Liver (tissue), 9 donors: ENCODE data around the gene MAPK1. TPM values are rescaled to one million over a fixed set of nuclear protein-coding genes. Genes with fewer than 3 reads are reported as not detected.

ENCODE experiments used
- DNase-seq: peaks from one replicate; pipeline ENCODE4 v3.0.0-alpha.2; 2017; ENCODE audit warnings: low spot score
- H3K27ac ChIP-seq, 2 donors: one replicate each; pipeline ENCODE4 v1.7.0; 2013; ENCODE audit warnings: inconsistent platforms in 2 of 2, low read length in 2 of 2, control low read depth in 1 of 2, low read depth in 1 of 2, mild to moderate bottlenecking in 1 of 2
- H3K27me3 ChIP-seq, 4 donors: one replicate each; pipeline versions ENCODE4 v1.6.1 to v1.7.0; 2013; ENCODE audit warnings: low read length in 3 of 4, inconsistent platforms in 1 of 4, mild to moderate bottlenecking in 1 of 4, moderate library complexity in 1 of 4; ENCODE audit not compliant: control insufficient read depth in 4 of 4, insufficient read depth in 4 of 4
- H3K36me3 ChIP-seq, 4 donors: one replicate each; pipeline versions ENCODE4 v1.6.1 to v1.7.0; 2013; ENCODE audit warnings: low read length in 3 of 4, mild to moderate bottlenecking in 3 of 4, low read depth in 1 of 4, moderate library complexity in 1 of 4; ENCODE audit not compliant: control insufficient read depth in 4 of 4, insufficient read depth in 3 of 4
- H3K4me1 ChIP-seq, 4 donors: one replicate each; pipeline versions ENCODE4 v1.6.1 to v1.7.0; 2013; ENCODE audit warnings: low read length in 3 of 4, mild to moderate bottlenecking in 3 of 4, moderate library complexity in 1 of 4; ENCODE audit not compliant: control insufficient read depth in 4 of 4, insufficient read depth in 4 of 4
- H3K4me3 ChIP-seq, 3 donors: one replicate each; pipeline versions ENCODE4 v1.6.1 to v1.7.0; 2013; ENCODE audit warnings: low read length in 3 of 3, control low read depth in 1 of 3, low read depth in 1 of 3, mild to moderate bottlenecking in 1 of 3
- H3K9ac ChIP-seq, 2 donors: one replicate each; pipeline ENCODE4 v1.7.0; 2013; ENCODE audit warnings: low read length in 2 of 2, mild to moderate bottlenecking in 2 of 2, moderate library complexity in 2 of 2, control low read depth in 1 of 2, low read depth in 1 of 2
- H3K9me3 ChIP-seq, 4 donors: one replicate each; pipeline versions ENCODE4 v1.6.1 to v1.7.0; 2013; ENCODE audit warnings: low read length in 3 of 4; ENCODE audit not compliant: control insufficient read depth in 4 of 4
- CTCF ChIP-seq: fragments of 150-350 bp; IDR thresholded peaks from 2 replicates; pipeline ENCODE4 v1.5.1; 2017; ENCODE audit warnings: improper control_type of control experiment, low read depth, low read length; ENCODE audit not compliant: missing input control
- EGR1 ChIP-seq, 2 donors: IDR thresholded peaks; 2 replicates each; pipeline ENCODE4 v1.6.1; 2016 to 2018; ENCODE audit warnings: antibody characterized with exemption in 2 of 2, low read depth in 2 of 2
- FOXA1 ChIP-seq: IDR thresholded peaks from 2 replicates; pipeline ENCODE4 v1.6.1; 2016; ENCODE audit warnings: antibody characterized with exemption
- FOXA2 ChIP-seq: IDR thresholded peaks from 2 replicates; pipeline ENCODE4 v1.6.1; 2016; ENCODE audit warnings: antibody characterized with exemption
- GABPA ChIP-seq, 2 donors: IDR thresholded peaks in 1 of 2; conservative IDR thresholded peaks in 1 of 2; 2 replicates each; pipeline ENCODE4 v1.6.1; 2016; ENCODE audit warnings: antibody characterized with exemption in 2 of 2, mild to moderate bottlenecking in 1 of 2, moderate library complexity in 1 of 2
- HNF4A ChIP-seq, 2 donors: conservative IDR thresholded peaks; 2 replicates each; pipeline ENCODE4 v1.6.1; 2016; ENCODE audit warnings: antibody characterized with exemption in 2 of 2, mild to moderate bottlenecking in 2 of 2
- HNF4G ChIP-seq: IDR thresholded peaks from 2 replicates; pipeline ENCODE4 v1.6.1; 2016; ENCODE audit warnings: antibody characterized with exemption
- JUND ChIP-seq, 2 donors: IDR thresholded peaks; 2 replicates each; pipeline ENCODE4 v1.6.1; 2016; ENCODE audit warnings: antibody characterized with exemption in 2 of 2
- MAX ChIP-seq: IDR thresholded peaks from 2 replicates; pipeline ENCODE4 v1.6.1; 2016; ENCODE audit warnings: antibody characterized with exemption
- NR2F2 ChIP-seq: IDR thresholded peaks from 2 replicates; pipeline ENCODE4 v1.6.1; 2016; ENCODE audit warnings: antibody characterized with exemption
- RAD21 ChIP-seq, 2 donors: IDR thresholded peaks; 2 replicates each; pipeline ENCODE4 v1.6.1; 2016; ENCODE audit warnings: antibody characterized with exemption in 2 of 2, mild to moderate bottlenecking in 2 of 2
- RXRA ChIP-seq, 2 donors: IDR thresholded peaks; 2 replicates each; pipeline ENCODE4 v1.6.1; 2017 to 2018; ENCODE audit warnings: antibody characterized with exemption in 2 of 2, mild to moderate bottlenecking in 1 of 2
- SP1 ChIP-seq: IDR thresholded peaks from 2 replicates; pipeline ENCODE4 v1.6.1; 2018; ENCODE audit warnings: antibody characterized with exemption, mild to moderate bottlenecking
- TAF1 ChIP-seq: conservative IDR thresholded peaks from 2 replicates; pipeline ENCODE4 v1.6.1; 2016; ENCODE audit warnings: antibody characterized with exemption, mild to moderate bottlenecking
- YY1 ChIP-seq: IDR thresholded peaks from 2 replicates; pipeline ENCODE4 v1.6.1; 2016; ENCODE audit warnings: antibody characterized with exemption, mild to moderate bottlenecking
- ZBTB33 ChIP-seq: IDR thresholded peaks from 2 replicates; pipeline ENCODE4 v1.6.1; 2016; ENCODE audit warnings: antibody characterized with exemption
- WGBS: extraction: QIAGEN DNeasy Blood & Tissue Kit; methylation state at CpG from one replicate; pipeline ENCODE4 v1.1.7; 2013; 5-methylcytosine and 5-hydroxymethylcytosine counted together
- polyA plus RNA-seq, 2 donors: library from polyadenylated mRNA; stranded (reverse) in 1 of 2; unstranded in 1 of 2; fragments of 200-250 nt in 1 of 2; fragments of >200 nt in 1 of 2; fragmentation: Nextera tagmentation in 1 of 2; extraction: Ambion mirVana in 1 of 2; gene quantifications; one replicate each; pipeline versions ENCODE4 v1.2.1 to v1.2.3, GENCODE V29; 2013 to 2015
- total RNA-seq, 2 donors: library from RNA; depleted of rRNA; stranded (reverse); fragments of >200 nt; gene quantifications; one replicate each; pipeline ENCODE4 v1.2.3, GENCODE V29; 2014
- TF ChIP-seq, protein P1 (sequence below): IDR thresholded peaks from 2 replicates; pipeline ENCODE4 v1.6.1; 2016; ENCODE audit warnings: antibody characterized with exemption, mild to moderate bottlenecking
- TF ChIP-seq, protein P2 (sequence below): IDR thresholded peaks from 2 replicates; pipeline ENCODE4 v1.6.1; 2016; ENCODE audit warnings: antibody characterized with exemption
- donor health status: healthy.
- donor health status: healthy.
- donor health status: healthy.
- donor health status: healthy.
- donor health status: healthy.

Gene MAPK1
- total and polyA plus RNA-seq, 4 donors, result 8.3 to 31.8 (median 22.8) TPM

GRCh38 chr22:21713428-21714058, 153.9 kb downstream of the MAPK1 start:
- H3K9me3 ChIP-seq, result no peaks in the 10 kb centered on the region
- H3K27ac ChIP-seq, result no peak overlapping the region
- whole genome bisulfite sequencing, result 76% methylated on average over 9 of the region's 9 CpGs
- H3K4me1 ChIP-seq, result peaks cover 0 to 6% (median 2%) of the 10 kb centered on the region in 4 donors
- no peak for DNase-seq
- H3K4me3 ChIP-seq, result no peak overlapping the region
- H3K36me3 ChIP-seq, result no peaks in the 10 kb centered on the region
- peak overlapping the region in 1 of 2 donors; percentile 34 for H3K9ac ChIP-seq
- H3K27me3 ChIP-seq, result no peaks in the 10 kb centered on the region
- TF ChIP-seq TAF1 (no peak), FOXA2 (no peak), NR2F2 (no peak), MAX (peak; percentile 17), JUND (IDR thresholded peaks at IDR 0.05) (no peak)
- TF ChIP-seq, protein P1, sequence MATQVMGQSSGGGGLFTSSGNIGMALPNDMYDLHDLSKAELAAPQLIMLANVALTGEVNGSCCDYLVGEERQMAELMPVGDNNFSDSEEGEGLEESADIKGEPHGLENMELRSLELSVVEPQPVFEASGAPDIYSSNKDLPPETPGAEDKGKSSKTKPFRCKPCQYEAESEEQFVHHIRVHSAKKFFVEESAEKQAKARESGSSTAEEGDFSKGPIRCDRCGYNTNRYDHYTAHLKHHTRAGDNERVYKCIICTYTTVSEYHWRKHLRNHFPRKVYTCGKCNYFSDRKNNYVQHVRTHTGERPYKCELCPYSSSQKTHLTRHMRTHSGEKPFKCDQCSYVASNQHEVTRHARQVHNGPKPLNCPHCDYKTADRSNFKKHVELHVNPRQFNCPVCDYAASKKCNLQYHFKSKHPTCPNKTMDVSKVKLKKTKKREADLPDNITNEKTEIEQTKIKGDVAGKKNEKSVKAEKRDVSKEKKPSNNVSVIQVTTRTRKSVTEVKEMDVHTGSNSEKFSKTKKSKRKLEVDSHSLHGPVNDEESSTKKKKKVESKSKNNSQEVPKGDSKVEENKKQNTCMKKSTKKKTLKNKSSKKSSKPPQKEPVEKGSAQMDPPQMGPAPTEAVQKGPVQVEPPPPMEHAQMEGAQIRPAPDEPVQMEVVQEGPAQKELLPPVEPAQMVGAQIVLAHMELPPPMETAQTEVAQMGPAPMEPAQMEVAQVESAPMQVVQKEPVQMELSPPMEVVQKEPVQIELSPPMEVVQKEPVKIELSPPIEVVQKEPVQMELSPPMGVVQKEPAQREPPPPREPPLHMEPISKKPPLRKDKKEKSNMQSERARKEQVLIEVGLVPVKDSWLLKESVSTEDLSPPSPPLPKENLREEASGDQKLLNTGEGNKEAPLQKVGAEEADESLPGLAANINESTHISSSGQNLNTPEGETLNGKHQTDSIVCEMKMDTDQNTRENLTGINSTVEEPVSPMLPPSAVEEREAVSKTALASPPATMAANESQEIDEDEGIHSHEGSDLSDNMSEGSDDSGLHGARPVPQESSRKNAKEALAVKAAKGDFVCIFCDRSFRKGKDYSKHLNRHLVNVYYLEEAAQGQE, result no peak

DNA sequence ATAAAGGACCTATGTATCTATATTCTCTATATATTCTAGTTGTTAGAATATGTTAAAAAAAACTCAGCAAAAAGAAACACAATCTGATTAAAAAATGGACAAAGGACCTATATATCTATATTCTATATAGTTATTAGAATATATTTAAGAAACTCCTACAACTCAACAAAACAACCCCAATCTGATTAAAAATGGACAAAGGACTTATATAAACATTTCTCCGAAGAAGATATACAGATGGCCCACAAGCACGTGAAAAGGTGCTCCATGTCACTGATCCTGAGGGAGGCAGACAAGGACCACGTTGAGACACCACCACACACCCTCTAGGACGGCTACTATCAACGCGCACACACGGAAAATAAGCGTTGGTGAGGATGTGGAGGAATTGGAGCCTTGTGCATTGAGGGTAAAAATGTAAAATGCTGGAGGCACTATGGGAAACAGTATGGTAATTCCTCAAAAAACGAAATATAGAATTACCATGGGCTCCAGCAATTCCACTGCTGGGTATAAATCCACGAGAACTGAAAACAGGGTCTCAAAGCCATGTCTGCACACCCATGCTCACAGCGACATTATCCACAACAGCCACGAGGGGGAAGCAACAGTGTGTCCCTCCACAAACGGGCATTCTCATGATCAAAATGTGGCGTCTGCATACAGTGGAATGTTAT, 154.6 kb downstream of the MAPK1 start:
- peak; percentile 52 for DNase-seq
- TF ChIP-seq YY1, result no peak
- no peak for TF ChIP-seq EGR1 (IDR thresholded peaks at IDR 0.05; ENCODE audit: low read depth in 2 of 2)
- TF ChIP-seq HNF4G, result no peak
- TF ChIP-seq, protein P1, result no peak
- peak; percentile 11 to 14 for TF ChIP-seq RXRA (IDR thresholded peaks at IDR 0.05)
- TF ChIP-seq FOXA2, result no peak
- peak; percentile 84 for TF ChIP-seq CTCF
- TF ChIP-seq, protein P2, sequence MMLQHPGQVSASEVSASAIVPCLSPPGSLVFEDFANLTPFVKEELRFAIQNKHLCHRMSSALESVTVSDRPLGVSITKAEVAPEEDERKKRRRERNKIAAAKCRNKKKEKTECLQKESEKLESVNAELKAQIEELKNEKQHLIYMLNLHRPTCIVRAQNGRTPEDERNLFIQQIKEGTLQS, result no peak
- no peak for TF ChIP-seq SP1
- TF ChIP-seq ZBTB33, result no peak
- TF ChIP-seq GABPA (IDR thresholded peaks at IDR 0.05 in 1 of 2, conservative IDR thresholded peaks at IDR 0.05 in 1 of 2), result no peak
- peak; percentile 89 to 92 for TF ChIP-seq RAD21 (IDR thresholded peaks at IDR 0.05)
- TF ChIP-seq MAX, result no peak
- TF ChIP-seq NR2F2, result no peak
- TF ChIP-seq TAF1, result no peak
- no peak for TF ChIP-seq JUND (IDR thresholded peaks at IDR 0.05)
- TF ChIP-seq FOXA1, result no peak
- TF ChIP-seq HNF4A (conservative IDR thresholded peaks at IDR 0.05), result no peak
- no peaks in the 10 kb centered on the region for H3K27me3 ChIP-seq
- no peaks in the 10 kb centered on the region for H3K36me3 ChIP-seq
- peak overlapping the region in 1 of 3 donors; percentile 33 for H3K4me3 ChIP-seq
- 14% methylated on average over 14 of the region's 14 CpGs for WGBS
- H3K9me3 ChIP-seq, result no peaks in the 10 kb centered on the region
- no peak overlapping the region for H3K27ac ChIP-seq
- peaks cover 0 to 6% (median 2%) of the 10 kb centered on the region in 4 donors for H3K4me1 ChIP-seq
- H3K9ac ChIP-seq, result peak overlapping the region in 1 of 2 donors; percentile 34
